ENCODE results near the gene DTX2. TPM values are rescaled to one million over a fixed set of nuclear protein-coding genes. Genes with fewer than 3 reads are reported as not detected.
"Not testable (repeated sequence)": the region's sequence is repeated elsewhere in the genome, so short reads cannot be mapped to it uniquely, and the experiment has no call there.

The DTX2 gene
- total RNA-seq, 2 donors from 2014 or later: 23.6 to 26.3 TPM

- no peaks in the 10 kb centered on the region for H3K36me3 Mint-ChIP-seq (ENCODE audit: low read depth)
- H3K4me3 Mint-ChIP-seq: no peak overlapping the region
- H3K9me3 ChIP-seq (ENCODE audit: control insufficient read depth, low read length, poor library complexity, severe bottlenecking): no peaks in the 10 kb centered on the region
- DNase-seq (peak; percentile 21 to 39 (median 38)), ATAC-seq (peak; percentile 64)
- H3K27ac Mint-ChIP-seq: no peak overlapping the region
- H3K27me3 Mint-ChIP-seq: no peaks in the 10 kb centered on the region
- H3K4me1 Mint-ChIP-seq: peaks cover 2% of the 10 kb centered on the region
Measured at GRCh38 chr7:76515999-76516443, 54.5 kb downstream of the DTX2 start.

- not testable (repeated sequence) for H3K27me3 Mint-ChIP-seq; ATAC-seq; H3K36me3 Mint-ChIP-seq (ENCODE audit: low read depth); DNase-seq; H3K27ac Mint-ChIP-seq; H3K4me3 Mint-ChIP-seq; H3K4me1 Mint-ChIP-seq; H3K9me3 ChIP-seq (ENCODE audit: control insufficient read depth, low read length, poor library complexity, severe bottlenecking)
Measured at GRCh38 chr7:76516932-76517331, 55.4 kb downstream of the DTX2 start.

DNA sequence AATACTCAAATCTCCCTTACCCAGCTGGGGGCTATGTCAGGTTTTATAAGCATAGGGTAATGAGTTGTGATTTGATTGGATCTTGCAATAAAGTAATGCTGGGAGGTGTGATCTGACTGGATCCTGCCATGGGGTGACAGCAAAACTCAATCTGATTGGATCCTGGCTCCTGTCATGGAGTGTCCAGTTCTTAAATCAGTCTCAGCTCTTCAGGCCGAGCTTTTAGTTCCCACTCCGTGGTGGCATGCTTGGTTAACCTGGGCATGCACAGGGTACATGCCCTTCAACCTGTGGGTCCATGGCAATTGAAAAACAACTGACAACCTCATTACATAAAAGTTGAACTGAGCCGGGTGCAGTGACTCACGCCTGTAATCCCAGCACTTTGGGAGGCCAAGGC, 64.7 kb downstream of the DTX2 start:
- not testable (repeated sequence) for H3K36me3 Mint-ChIP-seq (ENCODE audit: low read depth); DNase-seq; H3K27ac Mint-ChIP-seq; ATAC-seq; H3K27me3 Mint-ChIP-seq; H3K4me3 Mint-ChIP-seq; H3K9me3 ChIP-seq (ENCODE audit: control insufficient read depth, low read length, poor library complexity, severe bottlenecking); H3K4me1 Mint-ChIP-seq

GRCh38 chr7:76531643-76532042, 70.1 kb downstream of the DTX2 start:
- H3K27ac Mint-ChIP-seq; H3K27me3 Mint-ChIP-seq; H3K9me3 ChIP-seq (ENCODE audit: control insufficient read depth, low read length, poor library complexity, severe bottlenecking); DNase-seq; ATAC-seq; H3K4me3 Mint-ChIP-seq; H3K4me1 Mint-ChIP-seq; H3K36me3 Mint-ChIP-seq (ENCODE audit: low read depth): not testable (repeated sequence)

DNA sequence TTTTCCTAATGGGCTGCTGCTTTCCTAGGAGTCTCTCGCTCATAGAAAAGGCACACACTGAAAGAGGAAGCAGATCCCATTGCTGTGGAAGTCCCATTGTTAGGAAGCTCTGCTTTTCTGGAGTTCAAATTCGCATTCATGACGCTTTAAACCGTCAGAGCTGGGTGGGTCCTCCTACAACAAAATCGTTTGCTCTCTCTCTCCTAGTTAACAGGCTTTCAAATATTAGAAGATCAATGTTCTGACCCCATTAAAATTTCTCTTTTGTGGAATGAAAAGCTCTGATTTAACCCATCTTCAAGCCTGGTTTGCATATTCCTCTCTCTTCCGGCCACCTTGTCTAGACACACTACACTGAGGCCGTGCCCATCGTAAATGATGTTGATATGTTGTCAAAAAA, 81.7 kb downstream of the DTX2 start, which contains the start of gene SPDYE16:
Gene SPDYE16, minus strand, starts transcription at position 101 of the 400 bp plus-strand sequence. CDS start 1,838 bp downstream, outside the sequence.
- H3K4me1 Mint-ChIP-seq; H3K4me3 Mint-ChIP-seq; H3K27me3 Mint-ChIP-seq; ATAC-seq; H3K36me3 Mint-ChIP-seq (ENCODE audit: low read depth); DNase-seq; H3K27ac Mint-ChIP-seq; H3K9me3 ChIP-seq (ENCODE audit: control insufficient read depth, low read length, poor library complexity, severe bottlenecking): not testable (repeated sequence)

- H3K4me3 Mint-ChIP-seq: peak overlapping the region; percentile 94
- not testable (repeated sequence) for H3K9me3 ChIP-seq (ENCODE audit: control insufficient read depth, low read length, poor library complexity, severe bottlenecking); H3K27me3 Mint-ChIP-seq; H3K36me3 Mint-ChIP-seq (ENCODE audit: low read depth); H3K4me1 Mint-ChIP-seq
- DNase-seq (peak; percentile 53 to 64 (median 54)), ATAC-seq (peak; percentile 97)
- peak overlapping the region; percentile 92 for H3K27ac Mint-ChIP-seq
Measured at GRCh38 chr7:76549025-76549854, 87.7 kb downstream of the DTX2 start.

GRCh38 chr7:76549855-76550248, 88.3 kb downstream of the DTX2 start:
- not testable (repeated sequence) for ATAC-seq; H3K4me1 Mint-ChIP-seq; DNase-seq; H3K9me3 ChIP-seq (ENCODE audit: control insufficient read depth, low read length, poor library complexity, severe bottlenecking); H3K36me3 Mint-ChIP-seq (ENCODE audit: low read depth); H3K27me3 Mint-ChIP-seq
- H3K4me3 Mint-ChIP-seq: peak overlapping the region; percentile 94
- H3K27ac Mint-ChIP-seq: peak overlapping the region; percentile 80

GRCh38 chr7:76551992-76552391, 90.5 kb downstream of the DTX2 start:
- H3K9me3 ChIP-seq (ENCODE audit: control insufficient read depth, low read length, poor library complexity, severe bottlenecking); DNase-seq; ATAC-seq; H3K27ac Mint-ChIP-seq; H3K4me3 Mint-ChIP-seq; H3K36me3 Mint-ChIP-seq (ENCODE audit: low read depth); H3K27me3 Mint-ChIP-seq: not testable (repeated sequence)
- peaks cover 13% of the 10 kb centered on the region for H3K4me1 Mint-ChIP-seq

Other genes with a start within 250 kb of the DTX2 start
- 10 to 100 TPM; 25.8 to 33.2 TPM for gene HSPB1, start 159.0 kb upstream of the DTX2 start, total RNA-seq
- gene YWHAG, start 102.7 kb upstream of the DTX2 start, total RNA-seq: 10 to 100 TPM; 26.0 to 32.7 TPM
- gene SSC4D, start 52.0 kb upstream of the DTX2 start, total RNA-seq: not detected
- gene ZP3, start 36.8 kb upstream of the DTX2 start, total RNA-seq: 1 to 10 TPM; 6.1 to 9.9 TPM
- 1 to 10 TPM; 1.8 to 4.4 TPM for gene UPK3B, start 48.8 kb downstream of the DTX2 start, total RNA-seq
- gene SPDYE16, start 81.6 kb downstream of the DTX2 start, total RNA-seq: under 1 TPM in 1 of 2 donors, not detected in 1; 0.91 TPM
- 10 to 100 TPM; 14.6 to 20.2 TPM for gene POMZP3, start 165.6 kb downstream of the DTX2 start, total RNA-seq

Data from T-helper 17 cell (primary cell).